ENCODE measurements around the gene MT1B. TPM values are rescaled to one million over a fixed set of nuclear protein-coding genes. Genes with fewer than 3 reads are reported as not detected.

MT1B gene
- total RNA-seq, 1 donor from 2014 or later = not detected

DNA sequence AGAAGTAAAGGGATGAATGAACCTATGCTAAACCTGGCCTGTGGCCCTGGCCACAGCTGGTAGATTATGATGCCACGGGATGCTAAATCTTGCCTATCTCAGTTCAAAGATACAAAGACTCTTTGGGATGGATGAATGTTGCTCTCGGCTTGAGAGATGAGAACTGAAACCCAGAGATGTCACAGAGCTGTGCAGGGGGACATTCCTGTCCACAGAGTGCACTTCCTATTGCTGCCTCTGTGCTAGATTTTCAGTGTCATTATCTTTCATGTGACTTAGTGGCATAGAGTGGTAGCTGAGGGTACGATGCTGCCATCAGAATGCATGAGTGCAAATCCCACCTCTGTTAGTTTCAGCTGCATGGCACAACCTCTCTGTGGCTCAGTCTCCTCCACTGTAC lies 21.6 kb upstream of the MT1B start:
- Histone ChIP-seq H4K20me1 (ENCODE audit: insufficient read depth, low read length) (peaks cover 11% of the 10 kb centered on the region), H2AFZ (ENCODE audit: low read depth, low read length) (no peak overlapping the region), H3K27ac (ENCODE audit: low read depth, low read length) (no peak overlapping the region), H3K27me3 (ENCODE audit: insufficient read depth, low read length) (peaks cover 40% of the 10 kb centered on the region), H3K9ac (ENCODE audit: low read length) (no peak overlapping the region), H3K4me1 (ENCODE audit: insufficient read depth, low read length) (peaks cover 28% of the 10 kb centered on the region), H3K9me3 (ENCODE audit: insufficient read depth, low read depth, low read length) (no peaks in the 10 kb centered on the region), H3K36me3 (ENCODE audit: insufficient read depth, low read length) (no peaks in the 10 kb centered on the region), H3K79me2 (ENCODE audit: insufficient read depth, low read length) (peaks cover 17% of the 10 kb centered on the region), H3K4me3 (ENCODE audit: insufficient read depth, low read depth, low read length) (no peak overlapping the region), H3K4me2 (ENCODE audit: low read length) (no peak overlapping the region)
- TF ChIP-seq, protein P1, sequence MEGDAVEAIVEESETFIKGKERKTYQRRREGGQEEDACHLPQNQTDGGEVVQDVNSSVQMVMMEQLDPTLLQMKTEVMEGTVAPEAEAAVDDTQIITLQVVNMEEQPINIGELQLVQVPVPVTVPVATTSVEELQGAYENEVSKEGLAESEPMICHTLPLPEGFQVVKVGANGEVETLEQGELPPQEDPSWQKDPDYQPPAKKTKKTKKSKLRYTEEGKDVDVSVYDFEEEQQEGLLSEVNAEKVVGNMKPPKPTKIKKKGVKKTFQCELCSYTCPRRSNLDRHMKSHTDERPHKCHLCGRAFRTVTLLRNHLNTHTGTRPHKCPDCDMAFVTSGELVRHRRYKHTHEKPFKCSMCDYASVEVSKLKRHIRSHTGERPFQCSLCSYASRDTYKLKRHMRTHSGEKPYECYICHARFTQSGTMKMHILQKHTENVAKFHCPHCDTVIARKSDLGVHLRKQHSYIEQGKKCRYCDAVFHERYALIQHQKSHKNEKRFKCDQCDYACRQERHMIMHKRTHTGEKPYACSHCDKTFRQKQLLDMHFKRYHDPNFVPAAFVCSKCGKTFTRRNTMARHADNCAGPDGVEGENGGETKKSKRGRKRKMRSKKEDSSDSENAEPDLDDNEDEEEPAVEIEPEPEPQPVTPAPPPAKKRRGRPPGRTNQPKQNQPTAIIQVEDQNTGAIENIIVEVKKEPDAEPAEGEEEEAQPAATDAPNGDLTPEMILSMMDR (IDR thresholded peaks at IDR 0.05; ENCODE audit: insufficient read depth, low read depth, low read length) = no peak
- TF ChIP-seq EZH2 (IDR thresholded peaks at IDR 0.05; ENCODE audit: insufficient read depth, low read length) = no peak
- H3K27ac Mint-ChIP-seq (ENCODE audit: unreplicated experiment) = no peak overlapping the region
- peaks cover 13% of the 10 kb centered on the region for H3K4me1 Mint-ChIP-seq (ENCODE audit: low read depth, unreplicated experiment)
- no peaks in the 10 kb centered on the region for H3K36me3 Mint-ChIP-seq (ENCODE audit: low read depth, unreplicated experiment)
- H3K4me3 Mint-ChIP-seq (ENCODE audit: unreplicated experiment) = no peak overlapping the region
- FAIRE-seq (no peak), DNase-seq (ENCODE audit: low read depth) (no peak)
- peaks cover 63% of the 10 kb centered on the region for H3K27me3 Mint-ChIP-seq (ENCODE audit: low read depth, unreplicated experiment)
- H3K9me3 Mint-ChIP-seq (ENCODE audit: unreplicated experiment) = peaks cover 2% of the 10 kb centered on the region

DNA sequence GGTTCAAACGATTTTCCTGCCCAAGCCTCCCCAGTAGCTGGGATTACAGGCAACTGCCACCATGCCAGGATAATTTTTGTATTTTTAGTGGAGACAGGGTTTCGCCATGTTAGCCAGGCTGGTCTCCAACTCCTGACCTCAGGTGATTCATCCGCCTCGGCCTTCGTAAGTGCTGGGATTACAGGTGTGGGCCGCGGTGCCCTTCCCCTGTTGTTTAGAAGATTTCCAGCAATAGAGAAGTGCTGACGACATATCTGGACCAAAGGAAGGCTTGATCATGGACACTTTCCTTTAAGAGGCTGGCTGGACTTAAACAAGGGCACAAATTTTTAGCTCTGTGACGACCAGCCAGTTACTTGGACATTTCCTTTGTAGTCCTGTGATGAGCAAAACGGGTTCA lies 20.5 kb upstream of the MT1B start:
- Mint-ChIP-seq H3K4me1 (ENCODE audit: low read depth, unreplicated experiment) (peaks cover 8% of the 10 kb centered on the region), H3K4me3 (ENCODE audit: unreplicated experiment) (no peak overlapping the region), H3K36me3 (ENCODE audit: low read depth, unreplicated experiment) (no peaks in the 10 kb centered on the region), H3K9me3 (ENCODE audit: unreplicated experiment) (peaks cover 2% of the 10 kb centered on the region), H3K27me3 (ENCODE audit: low read depth, unreplicated experiment) (peaks cover 70% of the 10 kb centered on the region), H3K27ac (ENCODE audit: unreplicated experiment) (no peak overlapping the region)
- TF ChIP-seq, protein P1 (IDR thresholded peaks at IDR 0.05; ENCODE audit: insufficient read depth, low read depth, low read length) = no peak
- no peak for TF ChIP-seq EZH2 (IDR thresholded peaks at IDR 0.05; ENCODE audit: insufficient read depth, low read length)
- H3K79me2 ChIP-seq (ENCODE audit: insufficient read depth, low read length) = peaks cover 7% of the 10 kb centered on the region
- no peak overlapping the region for H3K4me3 ChIP-seq (ENCODE audit: insufficient read depth, low read depth, low read length)
- no peak for DNase-seq (ENCODE audit: low read depth)
- no peaks in the 10 kb centered on the region for H3K9me3 ChIP-seq (ENCODE audit: insufficient read depth, low read depth, low read length)
- H3K9ac ChIP-seq (ENCODE audit: low read length) = no peak overlapping the region
- H3K27ac ChIP-seq (ENCODE audit: low read depth, low read length) = no peak overlapping the region
- peaks cover 7% of the 10 kb centered on the region for H4K20me1 ChIP-seq (ENCODE audit: insufficient read depth, low read length)
- no peaks in the 10 kb centered on the region for H3K36me3 ChIP-seq (ENCODE audit: insufficient read depth, low read length)
- H2AFZ ChIP-seq (ENCODE audit: low read depth, low read length) = no peak overlapping the region
- H3K4me1 ChIP-seq (ENCODE audit: insufficient read depth, low read length) = peaks cover 27% of the 10 kb centered on the region
- FAIRE-seq = no peak
- peaks cover 51% of the 10 kb centered on the region for H3K27me3 ChIP-seq (ENCODE audit: insufficient read depth, low read length)
- no peak overlapping the region for H3K4me2 ChIP-seq (ENCODE audit: low read length)

DNA sequence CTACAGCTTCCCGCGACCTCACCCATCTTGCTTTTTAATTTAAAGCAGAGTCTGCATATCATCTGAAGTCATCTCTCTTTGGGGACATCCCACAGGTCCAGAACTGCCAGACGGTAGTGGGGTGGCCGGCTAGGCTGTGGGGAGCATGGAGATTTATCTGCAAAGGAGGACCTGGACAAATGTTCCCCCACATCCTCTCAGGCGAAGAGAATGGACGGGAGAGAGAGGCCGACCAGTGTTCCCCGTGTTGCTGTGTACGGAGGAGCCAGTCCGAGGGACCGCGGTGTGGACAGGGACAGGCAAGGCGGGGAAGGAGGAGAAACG lies 19.9 kb upstream of the MT1B start:
- peak overlapping the region; percentile 57 for H3K4me3 Mint-ChIP-seq (ENCODE audit: unreplicated experiment)
- Histone ChIP-seq H3K4me2 (ENCODE audit: low read length) (peak overlapping the region; percentile 84), H3K36me3 (ENCODE audit: insufficient read depth, low read length) (no peaks in the 10 kb centered on the region), H4K20me1 (ENCODE audit: insufficient read depth, low read length) (peaks cover under 1% of the 10 kb centered on the region), H3K9ac (ENCODE audit: low read length) (peak overlapping the region; percentile 10), H3K79me2 (ENCODE audit: insufficient read depth, low read length) (peaks cover under 1% of the 10 kb centered on the region), H2AFZ (ENCODE audit: low read depth, low read length) (peak overlapping the region; percentile 86), H3K9me3 (ENCODE audit: insufficient read depth, low read depth, low read length) (no peaks in the 10 kb centered on the region), H3K27me3 (ENCODE audit: insufficient read depth, low read length) (peaks cover 57% of the 10 kb centered on the region), H3K27ac (ENCODE audit: low read depth, low read length) (no peak overlapping the region), H3K4me3 (ENCODE audit: insufficient read depth, low read depth, low read length) (peak overlapping the region; percentile 48), H3K4me1 (ENCODE audit: insufficient read depth, low read length) (peaks cover 22% of the 10 kb centered on the region)
- H3K36me3 Mint-ChIP-seq (ENCODE audit: low read depth, unreplicated experiment) = no peaks in the 10 kb centered on the region
- DNase-seq (ENCODE audit: low read depth) (no peak), FAIRE-seq (no peak)
- peaks cover 8% of the 10 kb centered on the region for H3K4me1 Mint-ChIP-seq (ENCODE audit: low read depth, unreplicated experiment)
- H3K27me3 Mint-ChIP-seq (ENCODE audit: low read depth, unreplicated experiment) = peaks cover 76% of the 10 kb centered on the region
- peaks cover 2% of the 10 kb centered on the region for H3K9me3 Mint-ChIP-seq (ENCODE audit: unreplicated experiment)
- TF ChIP-seq, protein P1 (IDR thresholded peaks at IDR 0.05; ENCODE audit: insufficient read depth, low read depth, low read length) = no peak
- no peak for TF ChIP-seq EZH2 (IDR thresholded peaks at IDR 0.05; ENCODE audit: insufficient read depth, low read length)
- H3K27ac Mint-ChIP-seq (ENCODE audit: unreplicated experiment) = no peak overlapping the region
